Esophagus squamous epithelium (tissue), 4 donors: ENCODE measurements around the gene UBE2Q2.

Experiments used
- POLR2A ChIP-seq, 4 donors: fragments of 450-650 bp; IDR thresholded peaks; one replicate each; pipeline ENCODE4 v1.6.1; 2017; ENCODE audit warnings: antibody characterized with exemption in 4 of 4, mild to moderate bottlenecking in 4 of 4, moderate library complexity in 3 of 4
- TF ChIP-seq, protein P1 (sequence below), 6 experiments: fragments of 450-650 bp in 4 of 6; fragments of 200-600 bp in 2 of 6; sonication (generic) in 2 of 6; IDR thresholded peaks; one replicate each; pipeline ENCODE4 v1.5.1; 2016 to 2019; ENCODE audit warnings: antibody characterized with exemption in 6 of 6, mild to moderate bottlenecking in 4 of 6, moderate library complexity in 4 of 6

GRCh38 chr15:75843678-75844581 is 683 bp downstream of the UBE2Q2 start:
- TF ChIP-seq, protein P1, sequence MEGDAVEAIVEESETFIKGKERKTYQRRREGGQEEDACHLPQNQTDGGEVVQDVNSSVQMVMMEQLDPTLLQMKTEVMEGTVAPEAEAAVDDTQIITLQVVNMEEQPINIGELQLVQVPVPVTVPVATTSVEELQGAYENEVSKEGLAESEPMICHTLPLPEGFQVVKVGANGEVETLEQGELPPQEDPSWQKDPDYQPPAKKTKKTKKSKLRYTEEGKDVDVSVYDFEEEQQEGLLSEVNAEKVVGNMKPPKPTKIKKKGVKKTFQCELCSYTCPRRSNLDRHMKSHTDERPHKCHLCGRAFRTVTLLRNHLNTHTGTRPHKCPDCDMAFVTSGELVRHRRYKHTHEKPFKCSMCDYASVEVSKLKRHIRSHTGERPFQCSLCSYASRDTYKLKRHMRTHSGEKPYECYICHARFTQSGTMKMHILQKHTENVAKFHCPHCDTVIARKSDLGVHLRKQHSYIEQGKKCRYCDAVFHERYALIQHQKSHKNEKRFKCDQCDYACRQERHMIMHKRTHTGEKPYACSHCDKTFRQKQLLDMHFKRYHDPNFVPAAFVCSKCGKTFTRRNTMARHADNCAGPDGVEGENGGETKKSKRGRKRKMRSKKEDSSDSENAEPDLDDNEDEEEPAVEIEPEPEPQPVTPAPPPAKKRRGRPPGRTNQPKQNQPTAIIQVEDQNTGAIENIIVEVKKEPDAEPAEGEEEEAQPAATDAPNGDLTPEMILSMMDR (IDR thresholded peaks at IDR 0.05): no peak
- peak in 2 of 4 donors; percentile 12 to 52 for TF ChIP-seq POLR2A (IDR thresholded peaks at IDR 0.05)
